ENCODE measurements around the gene TNFRSF25.
A peak's percentile ranks its signal among the peaks of the same experiment; 100 is the strongest.

TNFRSF25 gene

GRCh38 chr1:6466023-6466422 lies at the start of gene TNFRSF25:
TNFRSF25 (minus strand) TSS chr1:6466173; CDS start chr1:6466107, 66 bp downstream.
- DNase-seq = no peak

GRCh38 chr1:6515771-6516170 lies 49.8 kb upstream of the TNFRSF25 start:
- DNase-seq = no peak

- DNase-seq = no peak
Observed at GRCh38 chr1:6513320-6513801, 47.4 kb upstream of the TNFRSF25 start.

- no peak for DNase-seq
Observed at GRCh38 chr1:6512908-6513280, 46.9 kb upstream of the TNFRSF25 start.

- no peak for DNase-seq
Observed at GRCh38 chr1:6512245-6512907, 46.4 kb upstream of the TNFRSF25 start.

GRCh38 chr1:6511561-6512244 lies 45.7 kb upstream of the TNFRSF25 start:
- DNase-seq = no peak

GRCh38 chr1:6511056-6511455 lies 45.1 kb upstream of the TNFRSF25 start:
- no peak for DNase-seq

GRCh38 chr1:6510493-6510892 lies 44.5 kb upstream of the TNFRSF25 start:
- no peak for DNase-seq

- DNase-seq = no peak
Observed at GRCh38 chr1:6509919-6510291, 43.9 kb upstream of the TNFRSF25 start.

- DNase-seq = no peak
Observed at GRCh38 chr1:6509220-6509918, 43.4 kb upstream of the TNFRSF25 start.

GRCh38 chr1:6508816-6509189 lies 42.8 kb upstream of the TNFRSF25 start:
- no peak for DNase-seq

- no peak for DNase-seq
Observed at GRCh38 chr1:6508154-6508815, 42.3 kb upstream of the TNFRSF25 start.

GRCh38 chr1:6507461-6507911 lies 41.5 kb upstream of the TNFRSF25 start:
- no peak for DNase-seq

- peak; percentile 27 for DNase-seq
Observed at GRCh38 chr1:6507037-6507428, 41.1 kb upstream of the TNFRSF25 start.

GRCh38 chr1:6506210-6507036 lies 40.5 kb upstream of the TNFRSF25 start:
- no peak for DNase-seq

GRCh38 chr1:6505367-6506209 lies 39.6 kb upstream of the TNFRSF25 start:
- DNase-seq = no peak

GRCh38 chr1:6504887-6505286 lies 38.9 kb upstream of the TNFRSF25 start:
- DNase-seq = no peak

GRCh38 chr1:6503884-6504602 lies 38.1 kb upstream of the TNFRSF25 start:
- DNase-seq = no peak

- no peak for DNase-seq
Observed at GRCh38 chr1:6502000-6502891, 36.3 kb upstream of the TNFRSF25 start.
